BE2C (cell line): ENCODE measurements around the gene C20orf204.

Experiments
- DNase-seq: peaks from one replicate; pipeline ENCODE4 v3.0.0-alpha.2; 2020
- H3K27me3 ChIP-seq: fragments of 250-450 bp; sonication (Bioruptor Pico); 2 replicates; pipeline ENCODE4 v1.5.1; 2020; ENCODE audit warnings: mild to moderate bottlenecking
- H3K36me3 ChIP-seq: fragments of 250-450 bp; sonication (Bioruptor Pico); 2 replicates; pipeline ENCODE4 v1.5.1; 2020; ENCODE audit warnings: mild to moderate bottlenecking
- H3K4me1 ChIP-seq: fragments of 250-450 bp; sonication (Bioruptor Pico); 2 replicates; pipeline ENCODE4 v1.5.1; 2020
- H3K4me3 ChIP-seq: 2 replicates; pipeline ENCODE4 v1.5.1; 2011; ENCODE audit warnings: low read depth, low read length
- H3K9me3 ChIP-seq: fragments of 250-450 bp; sonication (Bioruptor Pico); 2 replicates; pipeline ENCODE4 v1.5.1; 2020
- TF ChIP-seq, protein P1 (sequence below): IDR thresholded peaks from 2 replicates; pipeline ENCODE4 v1.5.1; 2012; ENCODE audit warnings: mild to moderate bottlenecking, low read depth, low read length

Gene C20orf204

DNA sequence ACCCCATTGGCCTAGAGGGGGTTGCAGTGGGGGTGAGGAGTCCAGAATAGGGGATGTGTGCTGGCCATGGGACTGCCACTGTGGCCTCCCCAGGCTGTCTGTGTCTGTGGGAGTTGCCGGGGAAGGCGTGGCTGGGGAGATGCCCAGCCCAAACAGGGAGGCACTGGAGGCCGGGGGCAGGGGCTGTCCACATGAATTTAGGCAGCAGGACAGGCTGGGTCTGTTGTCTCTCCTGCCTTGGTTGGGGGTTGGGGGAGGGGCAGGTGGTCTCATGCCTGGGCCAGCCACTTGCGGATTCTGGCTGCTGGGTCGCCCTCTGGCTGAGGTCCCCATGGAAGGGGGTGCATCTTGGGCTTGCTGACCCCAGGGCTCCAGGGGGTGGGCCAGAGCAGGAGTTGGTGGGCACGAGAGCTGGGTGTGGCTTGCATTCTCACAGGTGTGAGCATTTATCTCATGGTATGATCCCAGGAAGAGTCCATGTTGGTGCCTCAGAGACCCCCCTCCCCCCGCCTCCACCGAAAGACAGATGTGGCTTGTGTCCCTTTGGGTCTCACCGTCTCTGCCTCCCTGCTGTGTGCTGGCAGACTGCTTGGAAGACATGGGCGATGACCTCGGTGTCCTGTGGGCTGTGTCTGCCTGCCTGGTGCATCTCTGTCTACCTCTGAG lies 9.5 kb downstream of the C20orf204 start:
- TF ChIP-seq, protein P1, sequence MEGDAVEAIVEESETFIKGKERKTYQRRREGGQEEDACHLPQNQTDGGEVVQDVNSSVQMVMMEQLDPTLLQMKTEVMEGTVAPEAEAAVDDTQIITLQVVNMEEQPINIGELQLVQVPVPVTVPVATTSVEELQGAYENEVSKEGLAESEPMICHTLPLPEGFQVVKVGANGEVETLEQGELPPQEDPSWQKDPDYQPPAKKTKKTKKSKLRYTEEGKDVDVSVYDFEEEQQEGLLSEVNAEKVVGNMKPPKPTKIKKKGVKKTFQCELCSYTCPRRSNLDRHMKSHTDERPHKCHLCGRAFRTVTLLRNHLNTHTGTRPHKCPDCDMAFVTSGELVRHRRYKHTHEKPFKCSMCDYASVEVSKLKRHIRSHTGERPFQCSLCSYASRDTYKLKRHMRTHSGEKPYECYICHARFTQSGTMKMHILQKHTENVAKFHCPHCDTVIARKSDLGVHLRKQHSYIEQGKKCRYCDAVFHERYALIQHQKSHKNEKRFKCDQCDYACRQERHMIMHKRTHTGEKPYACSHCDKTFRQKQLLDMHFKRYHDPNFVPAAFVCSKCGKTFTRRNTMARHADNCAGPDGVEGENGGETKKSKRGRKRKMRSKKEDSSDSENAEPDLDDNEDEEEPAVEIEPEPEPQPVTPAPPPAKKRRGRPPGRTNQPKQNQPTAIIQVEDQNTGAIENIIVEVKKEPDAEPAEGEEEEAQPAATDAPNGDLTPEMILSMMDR = no peak
- peak; percentile 30 for DNase-seq
- no peaks in the 10 kb centered on the region for H3K36me3 ChIP-seq
- no peaks in the 10 kb centered on the region for H3K9me3 ChIP-seq
- peaks cover 21% of the 10 kb centered on the region for H3K4me1 ChIP-seq
- peaks cover 16% of the 10 kb centered on the region for H3K27me3 ChIP-seq
- no peak overlapping the region for H3K4me3 ChIP-seq

DNA sequence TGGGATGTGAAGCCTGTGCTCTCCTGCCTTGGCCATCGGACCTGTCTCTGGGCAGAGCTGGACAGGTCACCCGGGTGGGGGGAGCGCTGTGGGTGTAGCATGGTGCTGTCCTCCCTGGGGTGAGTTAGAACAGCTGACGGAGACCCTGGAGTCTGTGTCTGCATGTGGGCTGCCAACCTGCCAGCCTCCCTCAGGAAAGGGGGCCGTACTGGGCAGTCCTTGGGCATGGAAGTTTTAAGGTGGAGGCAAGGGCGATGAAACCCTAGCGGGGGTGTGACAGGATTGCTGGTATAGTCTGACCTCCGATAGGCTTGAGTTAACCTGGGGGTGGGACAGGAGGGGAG lies 11.0 kb downstream of the C20orf204 start:
- TF ChIP-seq, protein P1 = no peak
- peak; percentile 16 for DNase-seq
- peaks cover 29% of the 10 kb centered on the region for H3K4me1 ChIP-seq
- H3K4me3 ChIP-seq = no peak overlapping the region
- H3K9me3 ChIP-seq = no peaks in the 10 kb centered on the region
- H3K27me3 ChIP-seq = peaks cover 15% of the 10 kb centered on the region
- no peaks in the 10 kb centered on the region for H3K36me3 ChIP-seq

DNA sequence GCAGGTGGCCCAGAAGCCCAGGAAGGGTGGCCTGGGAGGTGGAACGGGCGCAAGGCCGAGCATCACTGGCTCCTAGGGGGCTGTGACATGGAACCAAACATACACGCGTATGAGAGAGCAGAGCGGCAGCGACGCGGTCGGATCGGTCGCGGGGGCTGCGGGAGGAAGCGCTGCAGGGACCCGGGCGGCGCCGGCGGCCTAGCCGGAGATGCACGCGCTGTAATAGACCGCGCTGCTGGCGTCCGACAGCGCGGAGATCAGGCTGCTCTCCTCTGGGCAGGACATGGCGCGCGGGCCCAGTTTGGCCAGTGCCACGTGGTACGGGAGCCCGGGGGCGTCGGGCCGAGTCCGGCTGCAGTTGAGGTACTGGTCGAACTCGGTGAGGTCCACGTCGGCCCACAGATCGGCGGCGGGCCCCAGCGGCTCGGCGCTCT lies 12.0 kb downstream of the C20orf204 start:
- peaks cover 10% of the 10 kb centered on the region for H3K27me3 ChIP-seq
- peaks cover 39% of the 10 kb centered on the region for H3K4me1 ChIP-seq
- DNase-seq = peak; percentile 31
- no peaks in the 10 kb centered on the region for H3K9me3 ChIP-seq
- peak overlapping the region; percentile 53 for H3K4me3 ChIP-seq
- no peaks in the 10 kb centered on the region for H3K36me3 ChIP-seq
- TF ChIP-seq, protein P1 = no peak

DNA sequence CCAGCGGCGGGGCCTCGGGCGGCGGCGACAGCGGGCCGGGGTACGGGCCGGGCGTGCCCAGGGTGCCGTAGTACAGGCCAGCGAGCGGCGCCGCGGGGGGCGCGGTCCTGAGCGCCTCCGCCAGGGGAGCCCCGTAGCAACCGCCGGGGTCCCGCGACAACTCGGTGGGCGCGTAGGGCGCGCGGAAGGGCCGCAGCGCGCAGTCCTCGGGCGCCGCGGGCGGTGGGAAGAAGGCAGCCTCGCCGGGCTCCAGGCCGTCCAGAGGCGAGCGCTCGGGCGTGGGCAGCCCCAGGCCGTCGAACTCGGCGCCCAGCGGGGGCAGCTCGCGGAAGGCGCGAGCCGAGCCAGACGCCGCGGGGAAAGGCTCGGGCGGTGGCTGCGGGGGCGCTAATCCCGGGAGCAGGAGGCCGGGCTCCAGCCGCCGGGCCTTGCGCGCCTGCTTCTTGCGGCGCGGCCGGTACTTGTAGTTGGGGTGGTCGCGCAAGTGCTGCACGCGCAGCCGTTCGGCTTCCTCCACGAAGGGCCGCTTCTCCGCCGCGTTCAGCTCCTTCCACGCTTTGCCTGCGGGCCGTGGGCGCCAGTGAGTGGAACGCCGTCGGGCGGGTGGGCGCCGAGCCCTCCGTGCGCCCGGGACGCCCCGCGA lies 12.5 kb downstream of the C20orf204 start:
- Histone ChIP-seq H3K4me3 (peak overlapping the region; percentile 53), H3K4me1 (peaks cover 42% of the 10 kb centered on the region), H3K27me3 (peaks cover 10% of the 10 kb centered on the region), H3K9me3 (no peaks in the 10 kb centered on the region), H3K36me3 (no peaks in the 10 kb centered on the region)
- peak; percentile 41 for DNase-seq
- TF ChIP-seq, protein P1 = no peak

DNA sequence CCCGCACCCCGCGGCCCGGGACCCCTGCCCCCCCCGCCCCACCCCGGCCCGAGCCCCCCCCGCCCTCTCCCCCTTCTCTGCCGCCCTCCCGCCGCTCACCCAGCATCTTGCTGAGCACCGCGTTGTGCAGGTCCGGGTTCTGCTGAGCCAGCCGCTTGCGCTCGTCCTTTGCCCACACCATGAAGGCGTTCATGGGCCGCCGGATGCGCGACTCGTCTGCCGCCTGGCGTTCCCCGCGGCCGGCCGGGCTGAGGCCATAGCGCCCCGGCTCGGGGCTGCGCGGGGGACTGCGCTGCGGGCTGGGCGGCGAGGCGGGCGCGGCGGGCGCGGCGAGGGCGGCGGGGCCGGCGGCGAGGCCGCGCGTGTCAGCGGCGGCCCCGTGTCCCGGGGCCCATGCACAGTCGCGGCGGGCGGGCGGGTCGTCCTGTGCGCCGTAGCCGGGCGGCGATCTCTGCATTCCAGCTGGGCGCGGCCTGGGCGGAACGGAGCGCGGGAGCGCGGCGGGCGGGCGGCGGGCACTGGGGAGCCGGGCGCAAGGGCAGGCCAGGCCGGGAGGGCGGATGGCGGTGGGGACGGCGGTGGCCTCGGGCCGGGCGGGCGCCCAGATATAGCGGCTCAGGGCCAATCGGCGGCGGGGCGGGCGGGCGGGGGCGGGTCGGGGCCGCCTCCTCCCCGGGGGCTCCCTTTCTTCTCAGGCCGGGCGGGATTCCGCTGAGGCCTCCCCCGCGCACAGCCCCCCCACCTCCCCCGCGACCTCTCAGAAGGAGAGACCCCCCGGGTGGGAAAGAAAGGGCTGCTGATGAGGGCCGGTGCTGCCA lies 13.3 kb downstream of the C20orf204 start, which contains the start of gene SOX18:
Gene SOX18 (minus strand): TSS at position 580 of the 818 bp plus-strand sequence. CDS start 123 bp downstream, at position 457.
- H3K4me3 ChIP-seq = peak within 1 kb of the TSS; percentile 53

More for the DNA sequence above, 13.3 kb downstream of the C20orf204 start, which contains the start of gene SOX18:
- peak; percentile 71 for DNase-seq
- TF ChIP-seq, protein P1 = no peak
- Histone ChIP-seq H3K36me3 (no peaks in the 10 kb centered on the region), H3K4me1 (peaks cover 47% of the 10 kb centered on the region), H3K9me3 (no peaks in the 10 kb centered on the region), H3K27me3 (peaks cover 10% of the 10 kb centered on the region)
